NK-92 treated with Interleukin-12 subunit alpha and Interleukin-12 subunit beta, amount 100 ng/mL, for 24 hours (cell line): ENCODE data around the gene NCKIPSD.
A peak's percentile ranks its signal among the peaks of the same experiment; 100 is the strongest.
"Not testable (repeated sequence)": the region's sequence is repeated elsewhere in the genome, so short reads cannot be mapped to it uniquely, and the experiment has no call there.

Experiments used
- DNase-seq: peaks from one replicate; lab custom pipeline; 2025; lab: John Stamatoyannopoulos, UW

Gene NCKIPSD

DNA sequence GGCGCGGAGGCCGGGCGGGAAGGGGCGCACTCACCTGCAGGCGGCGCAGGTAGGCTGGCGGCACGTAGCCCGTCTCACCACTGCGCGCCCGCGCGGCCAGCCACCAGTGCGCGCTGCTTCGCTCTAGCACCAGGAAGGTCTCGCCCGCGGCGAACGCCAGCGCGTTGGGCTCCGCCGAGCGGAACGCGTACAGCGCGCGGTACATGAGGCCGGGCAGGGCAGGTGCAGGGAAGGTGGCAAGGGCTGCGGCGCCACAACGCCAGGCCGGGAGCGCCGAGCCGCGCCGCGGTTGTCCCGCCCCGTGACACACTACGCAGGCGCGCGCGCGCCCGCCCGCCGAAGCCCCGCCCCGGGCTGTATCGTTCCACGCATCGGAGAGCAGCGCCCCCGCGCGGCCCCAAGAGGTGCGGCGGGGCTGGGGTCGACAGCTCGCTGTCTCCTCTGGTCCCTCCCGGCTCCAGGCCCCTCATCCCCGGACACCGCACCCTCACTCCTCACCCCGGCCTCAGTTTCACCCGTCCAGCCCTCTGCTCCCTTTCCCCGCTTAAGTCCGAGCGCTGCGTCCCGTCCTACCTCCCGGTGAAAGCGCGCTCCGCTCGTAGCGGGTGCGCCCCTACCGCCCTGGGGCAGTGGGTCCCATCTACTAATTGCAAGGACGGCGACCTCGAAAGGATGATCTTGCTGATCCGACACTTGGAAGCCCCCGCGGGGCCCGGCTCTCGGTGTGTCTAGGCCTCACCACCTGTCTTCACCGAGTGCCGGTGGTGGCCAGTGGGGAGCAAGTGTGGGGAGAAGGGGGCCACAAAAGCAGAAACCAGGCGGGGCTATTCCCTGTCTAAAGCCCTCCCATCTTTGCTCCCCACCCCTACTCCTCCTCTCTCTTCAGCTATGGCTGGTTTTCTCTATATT, at the start of gene NCKIPSD:
Gene NCKIPSD (minus strand): TSS at position 313 of the 909 bp plus-strand sequence. CDS start 108 bp downstream, at position 205.
- DNase-seq, result peak; percentile 69

DNA sequence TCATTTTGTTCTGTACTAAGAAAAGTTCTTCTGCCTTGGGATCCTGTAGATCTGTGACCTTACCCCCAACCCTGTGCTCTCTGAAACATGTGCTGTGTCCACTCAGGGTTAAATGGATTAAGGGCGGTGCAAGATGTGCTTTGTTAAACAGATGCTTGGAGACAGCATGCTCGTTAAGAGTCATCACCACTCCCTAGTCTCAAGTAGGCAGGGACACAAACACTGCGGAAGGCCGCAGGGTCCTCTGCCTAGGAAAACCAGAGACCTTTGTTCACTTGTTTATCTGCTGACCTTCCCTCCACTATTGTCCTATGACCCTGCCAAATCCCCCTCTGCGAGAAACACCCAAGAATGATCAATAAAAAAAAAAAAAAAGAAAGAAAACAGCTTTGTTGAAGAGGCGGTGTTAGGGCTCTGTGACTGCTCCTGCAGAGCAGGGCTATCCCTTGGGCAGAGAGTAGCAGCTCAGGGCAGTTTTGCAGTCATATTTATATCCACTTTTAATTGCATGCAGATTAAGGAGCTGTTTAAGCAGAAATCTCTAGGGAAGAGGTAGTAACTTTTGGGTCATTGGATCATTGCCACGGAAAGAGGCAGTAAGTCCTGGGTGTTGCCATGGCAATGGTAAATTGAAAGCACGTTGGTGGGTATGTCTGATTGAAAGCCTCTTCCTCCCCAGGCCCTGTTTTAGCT, 49.5 kb upstream of the NCKIPSD start:
- not testable (repeated sequence) for DNase-seq

DNA sequence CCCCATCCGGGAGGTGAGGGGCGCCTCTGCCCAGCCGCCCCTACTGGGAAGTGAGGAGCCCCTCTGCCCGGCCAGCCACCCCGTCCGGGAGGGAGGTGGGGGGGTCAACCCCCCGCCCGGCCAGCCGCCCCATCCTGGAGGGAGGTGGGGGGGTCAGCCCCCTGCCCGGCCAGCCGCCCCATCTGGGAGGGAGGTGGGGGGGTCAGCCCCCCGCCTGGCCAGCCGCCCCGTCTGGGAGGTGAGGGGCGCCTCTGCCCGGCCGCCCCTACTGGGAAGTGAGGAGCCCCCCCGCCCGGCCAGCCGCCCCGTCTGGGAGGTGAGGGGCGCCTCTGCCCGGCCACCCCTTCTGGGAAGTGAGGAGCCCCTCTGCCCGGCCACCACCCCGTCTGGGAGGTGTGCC, 48.8 kb upstream of the NCKIPSD start:
- DNase-seq, result not testable (repeated sequence)

DNA sequence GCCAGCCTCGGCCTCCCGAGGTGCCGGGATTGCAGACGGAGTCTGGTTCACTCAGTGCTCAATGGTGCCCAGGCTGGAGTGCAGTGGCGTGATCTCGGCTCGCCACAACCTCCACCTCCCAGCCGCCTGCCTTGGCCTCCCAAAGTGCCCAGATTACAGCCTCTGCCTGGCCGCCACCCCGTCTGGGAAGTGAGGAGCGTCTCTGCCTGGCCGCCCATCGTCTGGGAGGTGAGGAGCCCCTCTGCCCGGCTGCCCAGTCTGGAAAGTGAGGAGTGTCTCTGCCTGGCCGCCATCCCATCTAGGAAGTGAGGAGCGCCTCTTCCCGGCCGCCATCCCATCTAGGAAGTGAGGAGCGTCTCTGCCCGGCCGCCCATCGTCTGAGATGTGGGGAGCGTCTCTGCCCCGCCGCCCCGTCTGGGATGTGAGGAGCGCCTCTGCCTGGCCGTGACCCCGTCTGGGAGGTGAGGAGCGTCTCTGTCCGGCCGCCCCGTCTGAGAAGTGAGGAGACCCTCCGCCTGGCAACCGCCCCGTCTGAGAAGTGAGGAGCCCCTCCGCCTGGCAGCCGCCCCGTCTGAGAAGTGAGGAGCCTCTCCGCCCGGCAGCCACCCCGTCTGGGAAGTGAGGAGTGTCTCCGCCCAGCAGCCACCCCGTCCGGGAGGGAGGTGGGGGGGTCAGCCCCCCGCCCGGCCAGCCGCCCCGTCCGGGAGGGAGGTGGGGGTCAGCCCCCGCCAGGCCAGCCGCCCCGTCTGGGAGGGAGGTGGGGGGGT, 48.2 kb upstream of the NCKIPSD start:
- not testable (repeated sequence) for DNase-seq

DNA sequence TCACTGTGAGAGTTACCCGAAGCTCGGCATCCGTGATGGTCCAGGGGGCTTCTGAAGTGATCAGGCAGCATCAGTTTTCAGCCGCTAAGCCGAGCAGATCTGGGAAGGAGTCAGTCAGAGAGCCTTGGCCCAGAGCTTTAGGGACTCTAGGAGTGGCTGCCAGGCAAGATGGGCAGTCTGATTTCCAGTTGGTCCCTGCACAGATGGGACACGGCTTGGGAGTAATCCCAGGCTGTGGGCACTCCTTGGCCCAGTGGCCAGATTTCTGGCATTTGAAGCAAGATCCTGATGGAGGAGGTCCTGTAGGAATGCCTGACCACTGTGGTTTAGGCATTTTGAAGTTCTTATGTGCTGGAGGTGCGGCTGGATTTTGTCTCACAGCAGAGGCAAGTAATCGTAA, 41.8 kb upstream of the NCKIPSD start:
- no peak for DNase-seq

DNA sequence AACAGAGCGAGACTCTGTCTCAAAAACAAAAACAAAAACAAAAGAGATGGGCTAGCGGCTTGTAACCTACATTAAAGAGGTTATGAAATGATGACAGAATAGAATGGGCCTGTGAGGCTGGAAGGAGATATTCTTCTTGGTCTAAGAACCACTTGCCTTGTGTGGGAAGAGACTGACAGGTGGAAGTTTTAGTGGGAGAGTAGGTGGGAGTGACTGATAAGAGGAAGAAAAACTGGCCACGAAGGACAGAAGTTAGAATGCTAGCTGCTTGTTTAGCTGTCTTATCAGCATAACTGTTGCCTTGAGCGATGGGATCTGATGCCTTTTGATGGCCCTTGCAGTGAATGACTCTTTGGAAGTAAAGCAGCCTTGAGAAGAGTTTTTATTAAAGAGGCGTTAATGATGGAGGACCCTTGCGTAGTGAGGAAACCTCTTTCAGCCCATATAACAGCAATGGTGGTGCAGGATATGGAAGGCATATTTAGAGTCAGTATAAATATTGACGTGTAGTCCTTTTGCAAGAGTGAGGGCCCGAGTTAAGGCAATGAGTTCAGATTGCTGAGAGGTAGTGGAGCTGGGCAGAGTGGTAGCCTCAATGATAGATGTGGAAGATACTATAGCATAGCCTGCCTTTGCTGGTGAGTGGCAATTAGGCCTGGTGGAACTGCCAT, 39.6 kb upstream of the NCKIPSD start:
- DNase-seq, result not testable (repeated sequence)

DNA sequence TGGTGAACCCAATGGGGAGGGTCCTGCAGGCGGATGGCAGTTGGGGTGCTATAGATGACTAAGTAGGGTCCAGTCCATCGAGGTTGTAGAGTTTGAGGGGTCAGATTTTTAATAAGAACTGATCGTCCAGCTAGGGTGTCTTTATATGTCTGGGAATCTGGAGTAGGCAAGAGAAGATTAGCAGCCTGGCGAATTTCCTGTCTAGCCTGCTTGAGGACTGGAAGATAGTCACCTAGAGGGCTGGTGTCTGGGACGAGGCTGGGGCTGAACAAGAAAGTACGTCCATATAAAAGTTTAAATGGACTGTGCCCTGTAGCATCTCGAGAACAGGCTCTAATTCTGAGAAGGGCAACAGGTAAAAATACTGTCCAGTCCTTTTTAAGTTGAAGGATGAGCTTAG, 38.0 kb upstream of the NCKIPSD start:
- no peak for DNase-seq

DNA sequence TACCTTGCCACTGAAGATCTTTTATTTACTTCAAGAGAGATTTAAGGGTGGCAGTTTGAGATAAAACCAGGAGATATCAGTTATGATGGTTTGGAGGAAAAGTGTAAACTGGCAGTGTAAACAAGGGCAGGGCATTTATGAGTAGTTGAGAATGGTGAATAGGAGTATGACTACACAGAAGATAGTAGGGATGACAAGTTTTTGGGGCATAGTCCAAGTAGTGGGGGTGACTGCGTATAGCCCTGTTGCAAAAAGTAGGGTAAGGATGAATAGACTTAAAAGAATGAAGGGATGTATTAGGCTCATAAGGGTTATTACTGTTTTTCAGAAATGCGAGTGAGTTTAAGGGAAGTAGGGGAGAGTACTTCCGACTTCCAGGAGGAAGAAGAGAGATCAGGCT, 37.6 kb upstream of the NCKIPSD start:
- not testable (repeated sequence) for DNase-seq

DNA sequence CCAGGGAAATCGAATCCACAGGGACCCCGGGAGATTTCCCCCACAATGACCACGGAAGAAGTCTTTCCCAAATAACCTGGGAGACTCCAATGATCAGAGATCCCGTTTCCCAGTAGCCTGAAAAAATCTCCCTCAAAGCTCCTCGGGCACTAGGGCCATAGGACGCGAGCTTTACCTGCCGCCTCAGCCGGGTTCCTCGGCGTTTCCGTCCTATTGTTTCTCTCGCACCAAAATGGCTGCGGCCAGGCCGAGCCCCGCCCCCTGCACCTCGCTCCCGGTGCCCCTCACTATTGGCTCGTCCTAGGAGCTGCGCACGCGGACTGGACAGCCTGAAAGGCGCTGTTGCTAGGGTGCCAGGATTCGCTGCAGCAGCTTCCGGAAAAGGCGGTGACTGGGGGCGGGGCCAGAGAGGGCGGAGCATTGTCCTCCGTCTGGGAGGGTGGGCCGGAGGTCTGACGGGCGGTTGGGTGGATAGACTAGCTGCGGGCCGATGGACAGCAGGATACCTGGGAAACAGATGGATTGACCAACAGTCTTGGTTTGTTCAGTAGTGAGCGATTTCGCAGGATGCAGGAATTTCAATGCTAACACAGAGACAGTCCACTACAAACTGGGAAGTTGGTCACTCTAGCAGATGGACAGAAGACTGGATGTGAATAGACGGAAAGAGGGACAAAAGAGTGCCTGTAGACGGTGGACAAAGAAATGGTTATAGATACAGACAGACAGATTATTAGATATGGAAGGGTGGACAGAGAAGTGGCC, 31.4 kb upstream of the NCKIPSD start, which contains the start of gene IP6K2:
Gene IP6K2 (minus strand): TSS at position 240 of the 765 bp plus-strand sequence. CDS start 21,930 bp downstream, outside the sequence.
- peak; percentile 95 for DNase-seq

DNA sequence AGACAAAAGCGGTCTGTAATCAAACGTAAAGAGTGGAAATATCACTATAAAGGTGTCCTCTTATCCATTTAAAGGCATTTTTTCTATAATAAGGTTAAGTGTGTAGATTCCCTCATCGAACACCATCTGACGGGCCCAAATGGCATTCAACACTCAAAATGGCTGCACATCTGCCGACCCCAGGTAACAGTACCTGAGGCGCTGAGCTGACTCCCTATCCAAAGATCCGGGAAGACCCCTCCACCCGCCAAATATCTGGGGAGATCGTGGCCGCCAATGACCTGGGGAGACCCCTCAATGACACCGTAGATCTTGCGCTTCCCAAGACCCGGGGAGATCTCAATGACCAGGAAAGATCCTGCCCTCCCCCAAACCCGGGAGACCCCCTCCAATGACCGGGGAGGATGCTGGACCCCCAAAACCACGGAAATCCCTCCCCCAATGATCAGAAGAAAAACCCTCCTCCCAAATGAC, 30.8 kb upstream of the NCKIPSD start:
- no peak for DNase-seq

DNA sequence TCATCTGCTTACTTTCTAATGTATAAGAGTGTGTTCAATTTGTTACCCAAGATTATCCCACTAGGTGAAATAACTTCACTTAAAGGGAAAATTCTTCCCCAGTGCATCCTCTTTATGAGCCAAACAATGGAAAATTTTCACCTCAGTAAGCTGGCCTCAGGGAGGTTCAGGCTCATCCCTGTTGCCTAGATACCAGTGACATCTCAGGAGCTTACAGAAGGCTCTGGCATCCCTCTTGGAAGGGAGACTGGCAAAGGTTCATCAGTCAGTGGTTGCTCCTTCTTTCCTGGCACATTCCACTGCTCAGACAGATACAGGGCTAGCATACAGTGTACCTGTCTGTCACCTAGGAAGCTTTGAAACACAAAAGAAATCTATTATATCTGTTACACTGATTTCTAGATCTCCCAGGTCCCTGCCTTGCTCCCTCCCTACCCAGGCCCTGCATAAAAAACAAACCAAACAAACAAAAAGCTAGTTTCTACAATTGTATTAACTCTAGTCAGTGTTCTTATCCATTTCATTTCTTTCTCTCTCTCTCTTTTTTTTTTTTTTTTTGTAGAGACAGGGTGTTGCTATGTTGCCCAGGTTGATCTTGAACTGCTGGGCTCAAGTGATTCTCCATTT, 29.6 kb upstream of the NCKIPSD start:
- no peak for DNase-seq

DNA sequence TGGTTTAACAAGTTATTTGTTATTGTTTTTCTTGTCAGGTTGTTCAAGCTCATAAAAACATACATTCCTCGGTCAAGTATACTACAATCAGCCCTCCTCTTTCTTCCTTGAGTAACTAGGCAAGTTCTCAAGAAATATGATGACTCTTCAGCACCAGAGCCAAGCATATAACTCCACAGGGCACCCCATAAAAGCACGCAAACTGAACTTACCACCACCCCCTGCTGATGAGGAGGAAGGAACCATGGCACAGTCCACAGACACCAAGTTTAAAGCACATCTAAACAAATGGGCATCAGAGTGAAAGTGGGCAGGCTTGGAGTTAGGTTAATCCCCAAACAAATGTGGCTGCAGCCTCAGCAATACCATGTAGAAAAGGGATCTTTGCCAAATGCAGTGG, 26.0 kb upstream of the NCKIPSD start:
- no peak for DNase-seq

DNA sequence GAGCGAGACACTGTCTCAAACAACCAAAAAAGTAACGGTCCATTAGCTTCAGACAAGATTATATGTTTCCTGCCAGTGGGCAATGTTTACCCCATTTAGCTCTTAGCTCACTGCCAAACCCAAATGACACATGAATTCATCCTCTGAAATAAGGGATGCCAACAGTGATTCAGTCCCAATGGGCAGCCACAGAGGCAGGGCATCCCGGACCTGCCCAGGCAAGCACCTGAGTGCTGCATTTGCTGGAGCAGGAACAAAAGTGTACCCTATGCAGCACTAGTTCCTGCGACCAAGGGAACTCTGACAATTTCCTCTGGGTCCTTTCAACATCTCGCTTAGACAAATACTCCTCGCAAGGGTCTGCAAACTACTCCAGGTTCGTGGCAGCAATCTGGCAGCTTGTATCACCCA, 23.3 kb upstream of the NCKIPSD start:
- DNase-seq, result no peak

DNA sequence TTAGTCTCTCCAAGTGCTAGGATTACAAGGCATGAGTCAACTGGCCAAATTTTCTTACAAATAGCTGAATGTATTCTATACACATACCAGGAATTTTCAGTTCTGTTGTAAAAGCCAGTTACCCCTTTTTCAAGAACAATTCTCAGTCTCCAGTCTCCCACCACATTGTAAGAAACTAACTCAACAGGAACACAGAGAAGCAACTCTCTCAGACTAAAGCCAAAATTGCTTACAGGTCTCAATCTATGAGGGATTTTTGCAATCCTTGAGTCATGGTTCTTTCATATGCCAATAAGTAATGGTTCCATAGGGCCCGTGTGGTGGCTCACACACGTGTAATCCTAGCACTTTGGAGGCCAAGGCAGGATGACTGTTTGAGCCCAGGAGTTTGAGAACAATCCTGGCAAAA, 22.8 kb upstream of the NCKIPSD start:
- DNase-seq, result no peak

DNA sequence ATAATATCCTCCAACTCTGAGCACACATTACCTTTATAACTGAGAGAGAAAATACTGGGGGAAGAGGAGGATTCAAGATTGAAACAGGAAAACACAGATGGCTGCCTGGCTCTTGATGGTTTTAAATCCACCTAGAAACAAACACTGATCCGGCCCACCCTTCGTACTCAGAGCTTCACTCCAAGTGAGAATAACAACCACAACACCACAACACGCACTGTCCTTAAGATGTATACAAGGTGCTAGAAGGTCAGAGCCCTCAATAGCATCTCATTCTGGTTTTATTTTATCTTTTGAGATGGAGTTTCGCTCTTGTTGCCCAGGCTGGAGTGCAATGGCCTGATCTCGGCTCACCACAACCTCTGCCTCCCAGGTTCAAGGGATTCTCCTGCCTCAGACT, 21.4 kb upstream of the NCKIPSD start:
- DNase-seq, result no peak

DNA sequence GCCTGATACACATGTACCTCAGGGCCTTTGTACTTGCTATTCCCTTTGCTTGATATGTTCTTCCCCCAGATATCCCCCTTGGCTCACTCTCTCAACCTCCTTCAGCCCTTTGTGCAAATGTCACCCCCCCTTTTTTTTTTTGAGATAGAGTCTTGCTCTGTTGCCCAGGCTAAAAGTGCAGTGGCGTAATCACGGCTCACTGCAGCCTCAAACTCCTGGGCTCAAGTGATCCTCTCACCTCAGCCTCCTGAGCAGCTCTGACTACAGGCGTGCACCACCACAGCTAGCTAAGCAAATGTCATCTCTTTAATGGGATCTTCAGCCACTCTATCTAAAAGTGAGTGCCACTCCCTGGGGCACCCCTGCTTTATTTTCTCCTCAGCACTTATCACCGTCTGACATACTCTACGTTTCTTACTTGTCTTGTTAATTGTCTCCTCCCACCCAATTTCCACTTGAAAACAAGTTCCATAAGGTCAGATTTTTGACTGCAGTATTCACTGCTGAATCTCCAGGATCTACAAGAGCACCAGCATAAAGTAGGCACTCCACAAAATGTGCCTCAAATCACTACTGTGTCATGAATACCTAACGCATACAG, 16.7 kb upstream of the NCKIPSD start:
- no peak for DNase-seq

DNA sequence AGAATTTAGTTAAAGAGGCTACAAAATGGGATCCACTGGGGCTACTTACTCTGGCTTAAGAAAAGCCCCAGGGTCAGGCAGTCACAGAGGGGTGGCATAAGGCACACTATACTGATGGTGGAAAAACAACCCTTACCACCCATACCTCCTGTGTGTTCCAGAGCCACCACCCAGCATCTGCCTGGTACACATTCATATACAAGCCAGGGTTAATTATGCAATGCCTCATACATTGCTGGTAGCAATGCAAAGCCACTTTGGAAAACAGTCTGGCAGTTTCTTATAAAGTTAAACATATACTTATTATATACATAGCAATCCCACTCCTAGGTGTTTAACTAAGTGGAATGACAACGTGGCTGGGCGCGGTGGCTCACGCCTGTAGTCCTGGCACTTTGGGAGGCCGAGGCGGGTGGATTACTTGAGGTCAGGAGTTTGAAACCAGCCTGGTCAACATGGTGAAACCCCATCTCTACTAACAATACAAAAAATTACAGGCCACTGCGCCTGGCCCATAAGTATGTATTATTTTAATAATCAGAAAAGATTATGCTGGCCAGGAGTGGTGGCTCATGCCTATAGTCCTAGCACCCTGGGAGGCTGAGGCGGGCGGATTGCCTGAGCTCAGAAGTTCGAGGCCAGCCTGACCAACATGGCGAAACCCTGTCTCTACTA, 15.2 kb upstream of the NCKIPSD start:
- DNase-seq, result no peak

DNA sequence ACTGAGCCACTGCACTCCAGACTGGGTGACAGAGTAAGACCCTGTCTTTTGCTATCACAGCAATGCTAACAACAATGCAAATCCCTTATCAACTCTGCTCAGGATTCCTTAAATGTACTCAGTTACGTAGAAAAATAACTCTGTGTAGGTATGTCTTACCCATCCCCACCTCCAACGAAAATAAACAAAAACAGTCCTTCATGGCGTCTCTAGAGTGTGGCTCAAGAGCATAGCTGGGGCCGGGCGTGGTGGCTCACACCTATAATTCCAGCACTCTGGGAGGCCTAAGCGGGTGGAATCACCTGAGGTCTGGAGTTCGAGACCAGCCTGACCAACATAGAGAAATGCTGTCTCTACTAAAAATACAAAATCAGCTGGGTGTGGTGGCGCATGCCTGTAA, 13.2 kb upstream of the NCKIPSD start:
- no peak for DNase-seq

DNA sequence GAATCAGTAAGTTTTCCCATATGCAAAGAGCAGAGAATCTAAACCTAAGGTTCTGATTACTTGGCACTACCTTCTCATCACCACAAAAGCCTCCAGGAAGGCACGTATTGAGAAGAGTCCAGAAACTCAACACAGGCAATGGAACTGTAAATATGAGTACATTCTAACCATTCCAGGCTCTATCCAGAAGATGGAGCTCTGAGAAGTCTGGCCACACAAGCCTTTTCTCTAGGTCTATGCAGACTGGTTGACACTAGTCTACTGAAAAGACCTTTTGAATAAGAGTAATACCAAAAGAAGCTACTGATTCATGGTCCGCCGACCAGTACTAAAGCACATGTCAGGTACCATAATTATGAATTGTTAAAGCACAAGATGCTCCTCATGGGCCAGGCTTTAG, 12.2 kb upstream of the NCKIPSD start:
- DNase-seq, result no peak
